ENCODE results near the gene DNM3.
A peak's percentile ranks its signal among the peaks of the same experiment; 100 is the strongest.

DNM3 gene

DNA sequence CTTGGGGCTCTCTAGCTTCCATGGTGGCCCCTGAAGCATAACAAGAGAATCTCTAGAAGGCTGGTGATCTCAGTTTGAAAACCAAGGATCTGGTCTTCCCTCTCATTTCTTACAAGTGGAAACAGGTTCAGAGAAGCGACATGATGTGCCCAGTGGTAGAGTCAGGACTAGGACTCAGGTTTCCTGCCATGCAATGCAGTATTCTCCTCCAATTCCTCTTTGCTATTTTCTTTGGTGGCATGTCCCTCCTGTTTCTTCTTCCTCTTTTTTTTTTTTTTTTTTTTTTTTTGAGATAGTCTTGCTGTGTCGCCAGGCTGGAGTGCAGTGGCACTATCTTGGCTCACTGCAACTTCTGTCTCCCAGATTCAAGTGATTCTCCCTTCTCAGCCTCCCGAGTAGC is 383.6 kb downstream of the DNM3 start:
- H3K4me3 ChIP-seq (ENCODE audit: low read depth, low read length): no peak overlapping the region
- TF ChIP-seq CTCF (conservative IDR thresholded peaks at IDR 0.05; ENCODE audit: low read depth, low read length): no peak
- DNase-seq (ENCODE audit: low read depth): no peak

DNA sequence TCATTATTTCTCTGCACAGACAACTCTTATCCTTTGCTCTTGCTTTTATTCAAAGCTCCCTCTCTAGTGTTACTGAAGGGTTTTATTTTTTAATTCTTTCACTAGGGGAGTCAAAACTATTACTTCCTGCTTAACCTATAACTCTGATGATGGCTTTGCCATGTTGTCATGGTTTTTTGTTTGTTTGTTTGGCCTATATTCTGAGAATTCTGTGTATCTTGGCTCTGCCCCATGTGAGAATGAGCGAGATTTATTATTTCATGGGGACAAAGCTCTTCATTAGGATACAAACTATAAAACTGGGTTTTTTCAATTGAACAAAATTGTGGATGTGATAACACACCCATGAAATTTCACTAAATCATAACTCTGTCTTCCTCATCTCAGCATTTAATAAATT is 388.6 kb downstream of the DNM3 start:
- DNase-seq (ENCODE audit: low read depth): peak; percentile 1
- no peak overlapping the region for H3K4me3 ChIP-seq (ENCODE audit: low read depth, low read length)
- TF ChIP-seq CTCF (conservative IDR thresholded peaks at IDR 0.05; ENCODE audit: low read depth, low read length): no peak

DNA sequence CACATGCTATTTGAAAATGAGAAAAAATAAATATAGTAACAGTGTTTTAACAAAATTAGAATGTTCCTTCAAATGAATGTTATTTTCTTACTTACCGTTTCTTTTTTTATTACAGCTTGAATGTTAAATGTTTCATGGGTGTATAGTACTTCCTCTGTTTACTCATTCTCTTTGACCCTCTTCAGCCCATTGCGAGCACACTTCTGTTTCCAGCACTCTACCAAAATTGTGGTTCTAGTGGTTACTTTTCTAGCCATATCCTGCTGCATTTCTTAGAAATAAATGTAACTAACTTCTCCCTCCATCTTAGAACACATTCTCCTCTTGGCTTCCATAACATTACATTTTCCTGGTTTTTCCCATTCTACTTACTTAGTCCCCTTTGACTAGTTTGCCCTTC is 389.2 kb downstream of the DNM3 start:
- TF ChIP-seq CTCF (conservative IDR thresholded peaks at IDR 0.05; ENCODE audit: low read depth, low read length): no peak
- H3K4me3 ChIP-seq (ENCODE audit: low read depth, low read length): no peak overlapping the region
- no peak for DNase-seq (ENCODE audit: low read depth)

- no peak overlapping the region for H3K4me3 ChIP-seq (ENCODE audit: low read depth, low read length)
- TF ChIP-seq CTCF (conservative IDR thresholded peaks at IDR 0.05; ENCODE audit: low read depth, low read length): no peak
- no peak for DNase-seq (ENCODE audit: low read depth)
These were observed 395.7 kb downstream of the DNM3 start for GRCh38 chr1:172236958-172237357.

DNA sequence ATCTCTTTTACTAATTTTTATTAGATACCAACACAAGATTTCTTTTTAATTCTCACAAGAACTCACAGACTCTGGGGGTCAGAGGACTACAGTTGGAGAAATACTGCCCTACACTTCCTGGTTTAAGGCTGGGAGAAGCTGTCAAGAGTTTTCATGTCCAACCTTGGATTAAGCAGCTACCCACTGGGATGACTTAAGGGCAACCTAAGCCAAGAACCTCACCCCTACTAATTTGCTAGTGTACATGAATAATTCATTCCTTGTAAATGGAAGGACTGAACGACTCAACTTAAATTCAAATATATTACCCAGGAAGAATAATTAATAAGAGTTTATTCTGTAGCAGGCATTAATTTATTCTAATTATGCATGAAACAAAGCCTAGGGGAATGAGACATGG is 396.9 kb downstream of the DNM3 start:
- no peak for DNase-seq (ENCODE audit: low read depth)
- no peak for TF ChIP-seq CTCF (conservative IDR thresholded peaks at IDR 0.05; ENCODE audit: low read depth, low read length)
- no peak overlapping the region for H3K4me3 ChIP-seq (ENCODE audit: low read depth, low read length)

- H3K4me3 ChIP-seq (ENCODE audit: low read depth, low read length): no peak overlapping the region
- DNase-seq (ENCODE audit: low read depth): no peak
- TF ChIP-seq CTCF (conservative IDR thresholded peaks at IDR 0.05; ENCODE audit: low read depth, low read length): no peak
These were observed 397.7 kb downstream of the DNM3 start for GRCh38 chr1:172238965-172239364.

DNA sequence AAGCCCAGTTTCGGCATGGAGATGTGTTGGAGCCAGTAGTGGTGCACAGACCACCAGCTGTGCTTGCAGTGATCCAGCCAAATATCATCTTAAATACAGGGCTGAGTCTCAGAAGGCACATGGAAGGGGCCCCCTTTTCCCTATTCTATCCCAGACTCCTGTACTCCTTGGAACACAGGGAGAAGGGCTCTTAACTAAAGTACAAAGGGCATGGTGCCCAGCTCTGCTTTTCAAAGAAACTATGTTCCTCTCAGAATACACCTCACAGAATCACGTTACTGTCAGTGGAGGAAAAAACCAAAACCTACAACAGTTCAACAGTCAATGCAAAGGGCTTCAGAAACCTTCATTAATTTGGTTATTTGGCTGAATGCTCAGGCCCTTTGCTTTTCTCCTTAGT is 398.6 kb downstream of the DNM3 start:
- no peak overlapping the region for H3K4me3 ChIP-seq (ENCODE audit: low read depth, low read length)
- DNase-seq (ENCODE audit: low read depth): no peak
- TF ChIP-seq CTCF (conservative IDR thresholded peaks at IDR 0.05; ENCODE audit: low read depth, low read length): no peak

Data from choroid plexus epithelial cell (primary cell).